ENCODE measurements around the gene NGLY1. TPM values are rescaled to one million over a fixed set of nuclear protein-coding genes. Genes with fewer than 3 reads are reported as not detected.

The NGLY1 gene
- total RNA-seq, 1 experiment from 2014 or later, result 29.4 TPM

DNA sequence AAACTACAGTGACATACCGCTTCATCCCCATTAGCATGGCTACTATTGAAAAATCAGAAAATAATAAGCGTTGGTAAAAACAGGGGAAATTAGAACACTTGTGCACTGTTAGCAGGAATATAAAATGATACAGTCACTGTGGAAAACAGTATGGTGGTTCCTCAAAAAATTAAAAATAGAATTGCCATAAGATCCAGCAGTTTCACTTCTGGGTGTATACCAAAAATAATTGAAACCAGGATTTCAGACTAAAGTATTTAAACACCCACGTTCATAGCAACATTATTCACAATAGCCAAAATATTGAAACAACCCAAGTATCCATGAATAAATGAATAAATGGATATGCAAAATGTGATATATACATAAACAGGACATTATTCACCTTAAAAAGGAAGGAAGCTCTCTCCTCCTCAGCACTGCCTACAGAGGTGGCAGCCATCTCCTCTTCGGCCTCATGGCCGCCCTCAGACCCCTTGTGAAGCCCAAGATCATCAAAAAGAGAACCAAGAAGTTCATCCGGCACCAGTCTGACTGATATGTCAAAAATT, 34.1 kb downstream of the NGLY1 start:
- ChIA-PET POLR2A (ENCODE audit: unreplicated experiment) (no interaction called here), CTCF (no interaction called here)
- H3K27ac ChIP-seq, result no peak overlapping the region
- no peaks in the 10 kb centered on the region for H3K27me3 ChIP-seq (ENCODE audit: insufficient read depth, low read depth)
- H3K79me2 ChIP-seq (ENCODE audit: low read depth), result no peaks in the 10 kb centered on the region
- H3K36me3 ChIP-seq (ENCODE audit: low read depth), result peaks cover 13% of the 10 kb centered on the region
- H2AFZ ChIP-seq, result no peak overlapping the region
- no peak overlapping the region for H3K4me2 ChIP-seq
- no TSS peak for BruUV-seq (replicated peaks)
- no peak for TF ChIP-seq EZH2 (IDR thresholded peaks at IDR 0.05; ENCODE audit: low read depth)
- TF ChIP-seq, protein P1, sequence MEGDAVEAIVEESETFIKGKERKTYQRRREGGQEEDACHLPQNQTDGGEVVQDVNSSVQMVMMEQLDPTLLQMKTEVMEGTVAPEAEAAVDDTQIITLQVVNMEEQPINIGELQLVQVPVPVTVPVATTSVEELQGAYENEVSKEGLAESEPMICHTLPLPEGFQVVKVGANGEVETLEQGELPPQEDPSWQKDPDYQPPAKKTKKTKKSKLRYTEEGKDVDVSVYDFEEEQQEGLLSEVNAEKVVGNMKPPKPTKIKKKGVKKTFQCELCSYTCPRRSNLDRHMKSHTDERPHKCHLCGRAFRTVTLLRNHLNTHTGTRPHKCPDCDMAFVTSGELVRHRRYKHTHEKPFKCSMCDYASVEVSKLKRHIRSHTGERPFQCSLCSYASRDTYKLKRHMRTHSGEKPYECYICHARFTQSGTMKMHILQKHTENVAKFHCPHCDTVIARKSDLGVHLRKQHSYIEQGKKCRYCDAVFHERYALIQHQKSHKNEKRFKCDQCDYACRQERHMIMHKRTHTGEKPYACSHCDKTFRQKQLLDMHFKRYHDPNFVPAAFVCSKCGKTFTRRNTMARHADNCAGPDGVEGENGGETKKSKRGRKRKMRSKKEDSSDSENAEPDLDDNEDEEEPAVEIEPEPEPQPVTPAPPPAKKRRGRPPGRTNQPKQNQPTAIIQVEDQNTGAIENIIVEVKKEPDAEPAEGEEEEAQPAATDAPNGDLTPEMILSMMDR (conservative IDR thresholded peaks at IDR 0.05), result no peak
- intact Hi-C loops (cut with micrococcal nuclease; ENCODE audit: unreplicated experiment), result no loop called here
- H3F3A ChIP-seq (ENCODE audit: insufficient read depth, low read depth), result no peaks in the 10 kb centered on the region
- no peak overlapping the region for H3K4me3 ChIP-seq
- H3K9me2 ChIP-seq (ENCODE audit: insufficient read depth), result no peaks in the 10 kb centered on the region
- peaks cover 7% of the 10 kb centered on the region for H3K4me1 ChIP-seq (replicated peaks; ENCODE audit: insufficient read depth)
- no peak for DNase-seq
- H3K9me3 ChIP-seq (ENCODE audit: insufficient read depth, low read depth), result no peaks in the 10 kb centered on the region
- no peaks in the 10 kb centered on the region for H4K20me1 ChIP-seq (ENCODE audit: insufficient read depth)

DNA sequence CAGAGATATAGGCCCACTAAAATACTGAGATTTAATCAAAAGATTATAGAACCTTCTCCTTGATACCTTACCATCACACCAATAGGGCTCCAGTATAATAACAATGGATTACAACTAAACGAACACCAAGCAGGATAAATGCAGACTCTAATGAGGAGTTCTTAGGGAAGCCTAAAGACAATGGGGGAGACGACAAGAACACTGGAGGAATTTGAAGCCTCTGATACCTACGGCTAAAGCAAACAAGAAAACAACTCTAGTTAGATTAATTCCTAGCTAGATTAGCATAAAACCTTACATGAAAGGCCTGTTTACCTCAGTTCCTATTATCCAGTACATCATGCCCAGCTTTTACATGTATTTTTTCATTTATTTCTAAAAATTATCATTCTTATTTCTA, 35.1 kb downstream of the NGLY1 start:
- H3K27me3 ChIP-seq (ENCODE audit: insufficient read depth, low read depth), result no peaks in the 10 kb centered on the region
- no peak for DNase-seq
- no peak overlapping the region for H3K4me3 ChIP-seq
- BruUV-seq (replicated peaks), result no TSS peak
- H3K36me3 ChIP-seq (ENCODE audit: low read depth), result peaks cover 13% of the 10 kb centered on the region
- peaks cover 7% of the 10 kb centered on the region for H3K4me1 ChIP-seq (replicated peaks; ENCODE audit: insufficient read depth)
- H3K79me2 ChIP-seq (ENCODE audit: low read depth), result no peaks in the 10 kb centered on the region
- ChIA-PET CTCF (no interaction called here), POLR2A (ENCODE audit: unreplicated experiment) (no interaction called here)
- H2AFZ ChIP-seq, result no peak overlapping the region
- no peak overlapping the region for H3K27ac ChIP-seq
- H3F3A ChIP-seq (ENCODE audit: insufficient read depth, low read depth), result no peaks in the 10 kb centered on the region
- no peaks in the 10 kb centered on the region for H3K9me2 ChIP-seq (ENCODE audit: insufficient read depth)
- no peaks in the 10 kb centered on the region for H3K9me3 ChIP-seq (ENCODE audit: insufficient read depth, low read depth)
- intact Hi-C loops (cut with micrococcal nuclease; ENCODE audit: unreplicated experiment), result no loop called here
- no peaks in the 10 kb centered on the region for H4K20me1 ChIP-seq (ENCODE audit: insufficient read depth)
- no peak overlapping the region for H3K4me2 ChIP-seq
- TF ChIP-seq, protein P1 (conservative IDR thresholded peaks at IDR 0.05), result no peak
- TF ChIP-seq EZH2 (IDR thresholded peaks at IDR 0.05; ENCODE audit: low read depth), result no peak

DNA sequence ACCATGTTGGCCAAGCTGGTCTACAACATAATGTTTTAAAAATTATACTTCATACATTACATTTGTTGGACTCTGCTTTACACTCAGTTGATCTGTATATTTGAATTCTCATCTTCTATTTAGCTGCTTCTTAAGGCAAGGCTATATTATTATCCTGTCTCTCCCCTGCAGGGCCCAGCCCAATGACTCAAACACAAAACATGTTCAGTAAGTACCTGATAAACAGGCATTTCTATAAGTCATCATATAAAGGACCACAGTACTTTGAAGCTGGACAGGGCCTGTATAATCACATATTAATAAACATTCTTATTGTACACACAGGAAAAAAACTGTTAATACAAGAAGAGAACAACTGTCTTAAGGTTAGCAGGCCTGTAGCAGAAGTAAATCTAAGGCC, 36.2 kb downstream of the NGLY1 start:
- no peak for TF ChIP-seq EZH2 (IDR thresholded peaks at IDR 0.05; ENCODE audit: low read depth)
- TF ChIP-seq, protein P1 (conservative IDR thresholded peaks at IDR 0.05), result no peak
- H3K4me3 ChIP-seq, result no peak overlapping the region
- no peak overlapping the region for H3K4me2 ChIP-seq
- H3K9me3 ChIP-seq (ENCODE audit: insufficient read depth, low read depth), result no peaks in the 10 kb centered on the region
- no TSS peak for BruUV-seq (replicated peaks)
- H3K4me1 ChIP-seq (replicated peaks; ENCODE audit: insufficient read depth), result peaks cover 7% of the 10 kb centered on the region
- H3K27ac ChIP-seq, result no peak overlapping the region
- ChIA-PET CTCF (no interaction called here), POLR2A (ENCODE audit: unreplicated experiment) (no interaction called here)
- no peaks in the 10 kb centered on the region for H4K20me1 ChIP-seq (ENCODE audit: insufficient read depth)
- no peak overlapping the region for H2AFZ ChIP-seq
- H3F3A ChIP-seq (ENCODE audit: insufficient read depth, low read depth), result no peaks in the 10 kb centered on the region
- H3K79me2 ChIP-seq (ENCODE audit: low read depth), result no peaks in the 10 kb centered on the region
- intact Hi-C loops (cut with micrococcal nuclease; ENCODE audit: unreplicated experiment), result no loop called here
- H3K27me3 ChIP-seq (ENCODE audit: insufficient read depth, low read depth), result no peaks in the 10 kb centered on the region
- no peaks in the 10 kb centered on the region for H3K9me2 ChIP-seq (ENCODE audit: insufficient read depth)
- DNase-seq, result no peak
- H3K36me3 ChIP-seq (ENCODE audit: low read depth), result peaks cover 13% of the 10 kb centered on the region
